ENCODE data around the gene NKD2.

The NKD2 gene

GRCh38 chr5:1075555-1075881, 66.9 kb downstream of the NKD2 start:
- Histone ChIP-seq H3K79me2 (no peaks in the 10 kb centered on the region), H3K4me2 (ENCODE audit: low read length) (no peak overlapping the region), H3K9ac (no peak overlapping the region), H3K4me1 (no peaks in the 10 kb centered on the region), H2AFZ (no peak overlapping the region), H3K27ac (no peak overlapping the region), H3K27me3 (ENCODE audit: control insufficient read depth, insufficient read depth, low read length) (no peaks in the 10 kb centered on the region), H3K36me3 (ENCODE audit: control insufficient read depth, insufficient read depth, low read length) (no peaks in the 10 kb centered on the region), H3K4me3 (ENCODE audit: low read depth, low read length) (no peak overlapping the region), H3K9me3 (ENCODE audit: control insufficient read depth, low read length) (no peaks in the 10 kb centered on the region)
- TF ChIP-seq CTCF (IDR thresholded peaks at IDR 0.05) = no peak

- Histone ChIP-seq H3K4me2 (ENCODE audit: low read length) (no peak overlapping the region), H3K27me3 (ENCODE audit: control insufficient read depth, insufficient read depth, low read length) (no peaks in the 10 kb centered on the region), H3K79me2 (no peaks in the 10 kb centered on the region), H3K36me3 (ENCODE audit: control insufficient read depth, insufficient read depth, low read length) (no peaks in the 10 kb centered on the region), H3K9ac (no peak overlapping the region), H2AFZ (no peak overlapping the region), H3K4me1 (no peaks in the 10 kb centered on the region), H3K9me3 (ENCODE audit: control insufficient read depth, low read length) (no peaks in the 10 kb centered on the region), H3K4me3 (ENCODE audit: low read depth, low read length) (no peak overlapping the region), H3K27ac (no peak overlapping the region)
- no peak for TF ChIP-seq CTCF (IDR thresholded peaks at IDR 0.05)
Measured at GRCh38 chr5:1075931-1076330, 67.3 kb downstream of the NKD2 start.

- no peaks in the 10 kb centered on the region for H3K4me1 ChIP-seq
- no peak overlapping the region for H3K4me2 ChIP-seq (ENCODE audit: low read length)
- no peaks in the 10 kb centered on the region for H3K36me3 ChIP-seq (ENCODE audit: control insufficient read depth, insufficient read depth, low read length)
- TF ChIP-seq CTCF (IDR thresholded peaks at IDR 0.05) = no peak
- no peaks in the 10 kb centered on the region for H3K9me3 ChIP-seq (ENCODE audit: control insufficient read depth, low read length)
- H3K27ac ChIP-seq = no peak overlapping the region
- H3K79me2 ChIP-seq = no peaks in the 10 kb centered on the region
- H2AFZ ChIP-seq = no peak overlapping the region
- no peaks in the 10 kb centered on the region for H3K27me3 ChIP-seq (ENCODE audit: control insufficient read depth, insufficient read depth, low read length)
- H3K4me3 ChIP-seq (ENCODE audit: low read depth, low read length) = no peak overlapping the region
- no peak overlapping the region for H3K9ac ChIP-seq
Measured at GRCh38 chr5:1076406-1076805, 67.8 kb downstream of the NKD2 start.

- H3K4me2 ChIP-seq (ENCODE audit: low read length) = no peak overlapping the region
- H3K9ac ChIP-seq = no peak overlapping the region
- H3K27me3 ChIP-seq (ENCODE audit: control insufficient read depth, insufficient read depth, low read length) = no peaks in the 10 kb centered on the region
- no peak overlapping the region for H2AFZ ChIP-seq
- no peaks in the 10 kb centered on the region for H3K9me3 ChIP-seq (ENCODE audit: control insufficient read depth, low read length)
- no peak overlapping the region for H3K27ac ChIP-seq
- H3K4me1 ChIP-seq = no peaks in the 10 kb centered on the region
- no peaks in the 10 kb centered on the region for H3K79me2 ChIP-seq
- H3K36me3 ChIP-seq (ENCODE audit: control insufficient read depth, insufficient read depth, low read length) = no peaks in the 10 kb centered on the region
- H3K4me3 ChIP-seq (ENCODE audit: low read depth, low read length) = no peak overlapping the region
- TF ChIP-seq CTCF (IDR thresholded peaks at IDR 0.05) = no peak
Measured at GRCh38 chr5:1077026-1077425, 68.4 kb downstream of the NKD2 start.

GRCh38 chr5:1077491-1078020, 69.0 kb downstream of the NKD2 start:
- Histone ChIP-seq H3K79me2 (no peaks in the 10 kb centered on the region), H3K4me2 (ENCODE audit: low read length) (no peak overlapping the region), H3K4me3 (ENCODE audit: low read depth, low read length) (no peak overlapping the region), H3K36me3 (ENCODE audit: control insufficient read depth, insufficient read depth, low read length) (no peaks in the 10 kb centered on the region), H3K27ac (no peak overlapping the region), H3K4me1 (no peaks in the 10 kb centered on the region), H3K9me3 (ENCODE audit: control insufficient read depth, low read length) (no peaks in the 10 kb centered on the region), H2AFZ (no peak overlapping the region), H3K27me3 (ENCODE audit: control insufficient read depth, insufficient read depth, low read length) (no peaks in the 10 kb centered on the region), H3K9ac (no peak overlapping the region)
- no peak for TF ChIP-seq CTCF (IDR thresholded peaks at IDR 0.05)

Data from parathyroid adenoma (tissue), 2 donors.